IPS DF 19.7 (cell line): ENCODE data around the gene OPA1.
"Not testable (repeated sequence)": the region's sequence is repeated elsewhere in the genome, so short reads cannot be mapped to it uniquely, and the experiment has no call there.

Experiments used
- DNase-seq: peaks from one replicate; pipeline ENCODE4 v3.0.0-alpha.2; 2013; ENCODE audit warnings: low read depth, low spot score

OPA1 gene

DNA sequence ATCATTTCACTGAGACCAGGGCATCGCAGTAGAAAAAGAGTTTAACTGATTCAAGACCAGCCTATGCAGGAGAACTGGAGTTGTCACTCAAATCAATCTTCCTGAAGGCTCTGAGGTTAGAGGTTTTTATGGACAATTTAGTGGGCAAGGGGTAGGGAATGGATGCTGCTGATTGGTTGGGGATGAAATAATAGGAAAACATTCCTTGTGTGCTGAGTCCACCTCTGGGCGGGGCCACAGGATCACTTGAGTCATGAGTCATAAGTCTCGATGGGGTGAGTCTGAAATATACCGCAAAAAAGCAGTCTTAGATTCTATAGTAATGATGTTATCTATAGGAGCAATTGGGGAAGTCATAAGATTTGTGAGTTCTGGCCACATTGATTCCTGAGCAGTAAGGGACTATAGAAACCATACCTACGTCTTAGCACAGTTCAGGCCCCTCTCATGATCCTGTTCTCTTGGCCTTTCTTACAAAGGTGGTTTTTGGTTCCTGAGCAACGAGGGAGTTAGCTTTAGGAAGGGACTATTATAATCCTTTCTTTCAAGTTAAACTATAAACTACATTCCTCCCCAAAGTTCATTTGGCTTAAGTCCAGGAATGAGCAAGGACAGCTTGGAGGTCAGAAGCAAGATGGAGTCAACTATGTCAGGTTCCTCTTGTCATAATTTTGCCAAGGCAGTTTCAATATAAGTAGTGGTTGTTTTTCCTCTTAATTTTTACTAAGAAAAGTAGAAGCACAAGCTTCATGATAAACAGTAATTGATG lies 2.7 kb upstream of the OPA1 start:
- DNase-seq: no peak

DNA sequence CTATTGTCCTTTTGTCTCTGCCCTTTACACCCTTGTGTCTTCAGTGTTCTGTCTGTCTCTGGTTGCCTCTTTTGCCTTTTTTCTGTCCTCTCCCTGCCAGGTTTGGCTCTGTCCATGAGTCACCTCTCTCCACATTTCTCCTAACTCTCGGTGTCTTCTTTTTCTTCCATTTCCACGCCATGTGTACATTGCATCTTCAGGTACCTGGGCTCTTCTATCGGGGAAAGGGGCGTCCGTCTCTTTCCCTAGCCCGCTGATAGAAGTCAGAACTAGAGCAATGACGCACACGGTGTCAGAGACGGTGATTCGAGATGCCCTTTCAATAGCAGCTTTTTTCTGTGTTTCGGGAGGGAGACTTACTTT lies 641 bp downstream of the OPA1 start:
- no peak for DNase-seq

DNA sequence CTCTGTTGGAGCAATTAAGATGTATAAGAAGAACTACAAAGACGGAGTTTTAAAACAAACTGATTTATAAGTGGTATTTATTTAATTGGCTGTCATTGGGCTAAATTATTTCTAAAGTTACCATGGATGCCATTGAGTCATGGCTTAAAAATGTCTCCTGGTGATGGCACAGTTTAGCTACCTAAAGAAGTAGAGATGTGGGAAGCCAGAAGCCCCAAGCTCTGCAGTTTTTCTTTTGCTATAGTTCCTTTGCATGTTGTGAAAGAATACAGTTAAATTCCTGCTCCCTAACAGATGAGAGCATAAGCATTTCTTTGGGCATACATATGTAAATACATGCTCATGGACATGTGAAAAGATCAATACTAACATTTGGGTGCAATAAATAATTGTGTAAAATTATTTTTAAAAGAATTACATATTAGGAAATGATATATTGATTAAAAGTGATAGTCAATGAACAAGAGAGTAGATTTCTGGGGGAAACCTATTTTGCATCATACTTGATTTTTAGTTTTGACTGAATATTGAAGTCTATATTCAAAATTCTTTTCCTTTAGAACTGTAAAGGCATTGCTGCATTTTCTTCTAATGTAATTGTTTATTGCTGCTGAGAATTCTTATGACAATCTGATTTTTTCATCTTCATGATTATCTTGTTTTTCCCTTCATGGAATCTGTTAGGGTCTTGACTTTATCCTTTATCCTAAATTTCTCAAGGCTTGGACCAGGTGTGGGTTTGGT lies 2.1 kb downstream of the OPA1 start:
- DNase-seq: no peak

DNA sequence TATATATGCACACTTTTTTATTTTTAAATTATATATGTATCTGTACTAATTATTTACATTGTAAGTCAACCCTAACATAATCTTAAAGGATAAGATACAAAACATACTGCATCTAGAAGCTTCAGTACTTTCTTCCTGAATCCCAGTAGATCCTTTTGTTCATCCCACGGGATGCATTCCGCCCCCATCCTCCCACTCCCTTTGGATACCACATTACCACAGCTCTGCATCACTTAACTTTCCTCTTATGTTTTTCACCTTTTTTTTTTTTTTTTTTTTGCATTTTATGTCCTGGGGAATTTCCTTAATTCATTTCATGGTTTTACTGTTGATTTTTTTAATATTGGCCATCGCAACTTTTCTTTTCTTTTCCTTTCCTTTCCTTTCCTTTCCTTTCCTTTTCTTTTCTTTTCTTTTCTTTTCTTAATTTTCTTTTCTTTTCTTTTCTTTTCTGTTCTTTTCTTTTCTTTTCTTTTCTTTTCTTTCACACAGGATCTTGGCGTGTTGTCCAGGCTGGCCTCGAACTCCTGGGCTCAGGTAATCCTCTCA lies 3.0 kb downstream of the OPA1 start:
- DNase-seq: no peak

DNA sequence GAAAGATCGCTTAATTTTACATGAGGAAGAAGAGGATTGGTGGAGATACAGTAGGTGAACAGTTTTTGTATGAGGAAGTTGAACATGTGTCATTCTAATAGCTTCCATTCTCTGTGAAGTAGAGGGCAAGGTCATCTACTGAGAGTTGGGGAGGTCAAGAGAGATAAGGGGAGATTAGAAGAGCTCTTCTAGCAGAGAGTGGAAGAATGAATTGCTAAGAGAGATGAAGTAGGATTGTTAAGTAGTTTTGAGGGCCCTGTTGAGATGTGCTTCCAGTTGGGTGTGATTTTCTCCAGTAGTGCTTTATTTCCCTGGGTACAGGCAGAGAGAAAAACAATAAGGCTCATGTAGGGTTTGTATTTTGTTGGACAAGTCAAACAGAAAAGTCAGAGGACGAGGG lies 5.2 kb downstream of the OPA1 start:
- DNase-seq: no peak

DNA sequence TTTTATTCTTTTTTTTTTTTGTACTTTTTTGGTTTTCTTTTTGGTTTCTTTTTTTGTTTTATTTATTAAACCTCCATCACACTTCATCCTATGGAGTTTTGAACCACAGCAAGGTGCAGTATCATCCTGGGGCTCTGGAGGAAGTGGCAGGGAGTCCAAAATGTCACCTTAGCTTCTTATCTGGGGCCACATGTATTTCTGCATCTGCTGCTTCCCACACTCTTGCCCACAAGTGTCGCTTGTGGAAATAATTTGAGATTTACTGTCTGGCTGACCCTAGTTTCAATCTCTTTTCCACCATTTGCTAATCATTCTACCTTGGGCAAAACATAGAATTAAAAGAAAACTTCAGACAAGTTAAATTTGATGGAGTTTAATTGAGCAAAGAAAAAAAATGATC lies 6.4 kb downstream of the OPA1 start:
- DNase-seq: no peak

DNA sequence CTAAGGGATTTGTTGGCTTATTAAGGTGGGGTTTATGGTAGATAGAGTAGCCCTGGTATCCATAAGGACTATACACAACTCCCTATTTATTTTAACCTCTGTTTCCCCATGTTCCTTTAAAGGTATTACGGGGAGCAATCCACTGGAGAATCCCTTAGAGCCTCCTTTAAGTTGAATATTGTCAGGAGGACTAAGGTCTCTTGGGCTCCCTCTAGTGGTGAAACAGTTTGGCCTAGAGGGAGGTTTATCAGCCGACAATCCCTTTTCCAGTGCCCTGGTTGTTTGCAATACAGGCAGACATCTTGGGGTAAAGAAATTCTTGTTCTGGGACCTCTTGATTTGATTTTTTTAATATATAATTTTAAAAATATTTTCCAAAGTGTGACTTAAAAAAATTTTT lies 12.9 kb downstream of the OPA1 start:
- DNase-seq: peak; percentile 69

DNA sequence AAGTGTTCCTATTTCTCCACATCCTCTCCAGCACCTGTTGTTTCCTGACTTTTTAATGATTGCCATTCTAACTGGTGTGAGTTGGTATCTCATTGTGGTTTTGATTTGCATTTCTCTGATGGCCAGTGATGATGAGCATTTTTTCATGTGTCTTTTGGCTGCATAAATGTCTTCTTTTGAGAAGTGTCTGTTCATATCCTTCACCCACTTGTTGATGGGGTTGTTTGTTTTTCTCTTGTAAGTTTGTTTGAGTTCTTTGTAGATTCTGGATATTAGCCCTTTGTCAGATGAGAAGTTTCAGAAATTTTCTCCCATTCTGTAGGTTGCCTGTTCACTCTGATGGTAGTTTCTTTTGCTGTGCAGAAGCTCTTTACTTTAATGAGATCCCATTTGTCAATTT lies 13.9 kb downstream of the OPA1 start:
- DNase-seq: not testable (repeated sequence)

DNA sequence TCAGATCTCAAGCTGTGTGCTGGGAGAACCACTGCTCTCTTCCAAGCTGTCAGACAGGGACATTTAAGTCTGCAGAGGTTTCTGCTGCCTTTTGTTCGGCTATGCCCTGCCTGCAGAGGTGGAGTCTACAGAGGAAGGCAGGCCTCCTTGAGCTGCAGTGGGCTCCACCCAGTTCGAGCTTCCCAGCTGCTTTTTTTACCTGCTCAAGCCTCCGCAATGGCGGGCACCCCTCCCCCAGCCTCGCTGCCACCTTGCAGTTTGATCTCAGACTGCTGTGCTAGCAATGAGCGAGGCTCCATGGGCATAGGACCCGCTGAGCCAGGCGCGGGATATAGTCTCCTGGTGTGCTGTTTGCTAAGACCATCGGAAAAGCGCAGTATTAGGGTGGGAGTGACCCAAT lies 17.5 kb downstream of the OPA1 start:
- DNase-seq: not testable (repeated sequence)

DNA sequence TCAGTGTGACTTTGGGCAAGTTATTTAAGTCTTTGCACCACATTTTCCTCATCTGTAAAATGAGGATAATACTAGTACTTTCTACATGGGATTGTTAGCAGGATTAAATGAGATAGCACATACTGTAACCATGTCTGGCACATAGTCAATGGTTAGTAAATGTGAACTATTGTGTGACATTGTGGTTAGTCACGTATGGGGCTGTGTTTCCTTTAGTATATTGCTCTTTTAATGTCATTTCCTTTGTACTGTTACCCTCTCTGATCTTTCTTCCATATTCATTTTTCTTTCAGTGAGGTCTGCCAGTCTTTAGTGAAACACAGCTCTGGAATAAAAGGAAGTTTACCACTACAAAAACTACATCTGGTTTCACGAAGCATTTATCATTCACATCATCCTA lies 21.4 kb downstream of the OPA1 start:
- no peak for DNase-seq

DNA sequence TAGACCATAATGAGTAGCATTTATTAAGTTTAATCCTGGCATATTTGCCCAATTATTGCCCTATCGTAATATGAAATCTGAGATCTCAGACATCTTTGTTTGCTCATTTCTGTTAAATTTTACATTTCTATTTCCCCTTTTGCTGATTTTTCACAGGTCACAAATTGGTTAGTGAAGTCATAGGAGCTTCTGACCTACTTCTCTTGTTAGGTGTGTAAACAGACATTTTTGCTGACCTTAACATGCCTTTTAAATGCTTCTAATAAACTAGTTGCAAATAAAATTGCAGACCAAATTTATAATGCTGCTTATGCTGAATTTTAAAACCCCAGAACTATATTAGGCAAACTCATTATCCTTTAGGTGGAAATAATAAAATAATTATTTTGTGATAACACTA lies 24.6 kb downstream of the OPA1 start:
- DNase-seq: no peak

DNA sequence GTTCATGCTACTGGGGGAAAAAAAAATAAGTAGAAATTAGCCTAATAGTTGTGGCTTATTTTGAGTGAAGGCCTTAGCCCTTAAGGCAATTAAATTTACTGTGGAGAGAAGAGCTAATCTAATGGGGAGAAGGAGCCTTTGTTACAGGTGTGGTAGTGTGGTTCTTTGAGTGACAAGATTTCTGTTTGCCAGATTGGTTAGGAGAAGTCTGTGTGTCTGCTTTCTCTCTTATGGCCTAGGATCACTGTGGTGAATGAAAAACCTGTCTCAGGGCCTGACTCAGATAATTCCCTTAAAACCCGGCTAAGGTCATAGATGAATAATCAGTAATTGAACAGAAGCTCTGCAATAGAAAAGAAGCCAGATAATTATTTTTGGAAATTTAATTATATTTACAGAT lies 27.0 kb downstream of the OPA1 start:
- no peak for DNase-seq

DNA sequence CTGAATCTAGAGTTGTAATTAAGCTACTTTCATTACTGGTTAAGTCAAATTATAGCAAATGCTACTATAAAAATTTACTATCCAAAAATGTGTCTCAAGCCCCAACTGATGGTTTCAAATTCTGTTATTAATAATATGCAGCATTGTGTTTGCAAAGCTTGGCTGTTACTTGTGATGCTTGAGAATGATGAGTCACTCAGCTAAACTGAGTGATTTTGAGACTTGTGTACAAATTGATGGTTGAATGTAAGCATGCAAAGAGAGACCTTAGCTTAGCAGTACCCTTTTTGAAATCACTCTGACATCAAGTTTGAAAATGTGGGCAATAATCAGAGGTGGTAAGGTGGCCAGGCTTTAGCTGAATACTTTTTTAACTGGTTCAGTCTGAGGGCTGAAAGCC lies 27.6 kb downstream of the OPA1 start:
- no peak for DNase-seq

DNA sequence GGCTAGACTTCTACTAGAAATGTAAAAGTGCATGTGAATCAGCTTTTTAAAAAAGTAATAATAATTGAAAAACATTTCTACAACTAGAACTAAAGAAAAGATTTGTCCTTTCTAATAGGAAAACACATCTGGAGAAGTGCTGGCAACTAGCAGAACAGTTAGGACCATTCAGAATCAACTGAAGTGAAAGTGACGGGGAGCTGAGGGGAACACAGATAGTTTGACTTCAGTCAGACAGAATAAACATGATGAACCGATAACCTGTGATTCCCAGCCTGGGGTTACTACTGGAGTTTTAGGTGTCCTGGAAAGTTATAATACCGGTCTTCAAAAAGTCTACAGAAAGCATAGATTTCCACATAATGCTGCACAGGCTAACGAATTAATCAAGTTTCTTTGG lies 28.1 kb downstream of the OPA1 start:
- DNase-seq: no peak

DNA sequence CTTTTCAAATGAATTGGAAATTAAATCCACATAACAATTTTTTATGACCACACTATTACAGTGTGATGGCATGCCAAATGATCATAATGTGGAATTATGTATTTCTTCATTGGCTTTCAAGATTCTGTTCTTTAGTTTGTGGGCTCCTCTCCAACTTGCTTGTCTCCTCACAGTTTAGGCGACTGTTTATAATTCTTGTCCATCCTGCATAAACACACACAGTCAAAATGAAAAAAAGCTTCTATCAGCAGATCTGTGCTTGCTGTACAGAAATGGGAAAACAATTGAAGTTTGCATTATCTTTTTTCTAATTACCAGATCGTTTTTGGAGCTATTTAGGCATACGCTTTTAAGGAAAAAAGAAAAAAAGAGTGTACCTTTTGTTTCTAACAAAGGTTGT lies 37.0 kb downstream of the OPA1 start:
- DNase-seq: no peak

DNA sequence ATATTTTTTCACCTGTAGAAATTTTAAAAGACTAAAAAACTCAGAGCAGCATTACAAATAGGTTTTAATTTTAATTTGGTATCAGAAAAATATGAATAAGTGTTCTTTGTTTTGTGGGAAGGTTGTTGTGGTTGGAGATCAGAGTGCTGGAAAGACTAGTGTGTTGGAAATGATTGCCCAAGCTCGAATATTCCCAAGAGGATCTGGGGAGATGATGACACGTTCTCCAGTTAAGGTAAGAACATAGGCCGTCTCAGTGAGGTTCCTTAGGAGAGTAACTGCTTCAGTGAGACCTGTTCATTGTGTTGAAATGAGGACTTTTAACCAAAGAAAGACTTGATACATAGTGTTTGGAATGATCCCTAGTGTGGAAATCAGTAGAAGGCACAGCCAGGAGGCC lies 44.8 kb downstream of the OPA1 start:
- DNase-seq: no peak

DNA sequence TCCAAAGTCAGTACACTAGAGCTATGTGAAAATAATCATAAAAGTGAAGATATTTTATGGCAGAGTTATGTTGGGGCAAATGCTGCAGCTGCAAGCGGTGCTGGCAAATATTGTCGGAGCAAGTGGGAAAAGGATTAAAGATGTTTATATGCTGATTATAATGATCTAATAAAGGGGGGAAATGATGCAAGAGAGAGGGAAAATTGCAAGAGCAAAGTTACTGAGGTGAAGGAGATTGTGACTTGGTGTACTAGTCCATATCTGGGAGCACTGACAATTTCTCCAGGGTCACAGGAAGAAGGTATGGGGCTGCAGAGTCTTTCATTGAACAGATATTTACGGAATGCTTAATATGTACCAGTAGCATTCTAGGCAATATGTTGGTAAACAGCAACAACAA lies 45.8 kb downstream of the OPA1 start:
- DNase-seq: no peak

DNA sequence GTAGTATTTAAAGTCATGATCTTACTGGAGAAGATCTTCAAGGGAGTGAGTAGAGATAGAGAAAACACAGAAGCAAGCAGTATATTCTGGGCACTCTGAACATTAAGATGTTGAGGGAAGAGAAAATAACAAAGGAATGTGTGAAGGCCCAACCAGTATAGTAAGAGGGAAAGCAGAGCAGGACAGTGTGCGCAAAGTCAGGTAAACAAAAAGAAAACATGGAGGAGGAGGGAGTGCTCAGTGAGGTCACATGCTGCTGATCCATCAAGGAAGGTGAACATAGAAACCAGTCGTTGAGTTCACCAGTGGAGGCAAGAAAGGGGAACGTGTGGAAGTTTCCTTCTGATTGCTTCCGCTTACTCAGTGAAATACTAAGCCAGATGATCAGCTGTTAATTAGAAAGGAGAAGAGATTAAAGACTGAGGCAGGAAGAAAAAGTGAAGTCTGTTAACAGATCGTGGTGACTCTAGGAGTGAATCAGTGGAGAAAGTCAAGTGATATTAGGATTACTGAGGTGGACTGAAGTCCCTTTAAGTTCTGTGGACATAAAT lies 47.2 kb downstream of the OPA1 start:
- DNase-seq: no peak

DNA sequence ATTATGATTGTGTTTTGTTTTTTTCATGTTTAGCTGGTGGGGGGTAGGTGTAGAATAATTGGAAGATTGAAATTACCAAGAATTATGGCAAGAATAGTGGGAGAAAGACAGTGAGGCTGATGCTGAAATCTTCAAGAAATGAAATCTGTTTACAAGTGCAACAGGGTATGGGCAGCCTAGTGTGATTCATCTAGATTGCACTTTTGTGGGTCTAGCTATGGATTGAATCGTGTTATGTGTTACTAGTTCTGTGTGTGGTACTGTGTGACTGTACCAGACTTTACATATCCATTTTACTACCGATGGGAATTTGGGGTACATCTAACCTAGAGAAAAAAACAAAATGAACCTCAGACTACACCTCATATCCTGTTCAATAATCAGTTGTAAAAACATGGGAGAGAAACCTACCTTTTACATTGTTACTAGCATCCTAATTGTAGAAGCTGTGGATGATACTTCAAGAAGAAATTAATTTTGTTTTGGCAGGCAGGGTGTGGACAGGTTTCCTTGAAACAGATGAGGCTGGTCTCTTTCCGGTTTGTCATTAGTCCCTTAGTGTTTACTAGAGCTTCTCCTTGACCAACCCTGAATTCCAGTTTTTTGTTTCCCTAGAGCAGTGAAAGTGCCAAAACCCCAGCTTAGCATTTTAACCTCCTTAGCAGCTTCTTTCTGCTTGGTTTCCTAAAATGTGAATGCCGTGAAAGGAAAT lies 47.9 kb downstream of the OPA1 start:
- no peak for DNase-seq

DNA sequence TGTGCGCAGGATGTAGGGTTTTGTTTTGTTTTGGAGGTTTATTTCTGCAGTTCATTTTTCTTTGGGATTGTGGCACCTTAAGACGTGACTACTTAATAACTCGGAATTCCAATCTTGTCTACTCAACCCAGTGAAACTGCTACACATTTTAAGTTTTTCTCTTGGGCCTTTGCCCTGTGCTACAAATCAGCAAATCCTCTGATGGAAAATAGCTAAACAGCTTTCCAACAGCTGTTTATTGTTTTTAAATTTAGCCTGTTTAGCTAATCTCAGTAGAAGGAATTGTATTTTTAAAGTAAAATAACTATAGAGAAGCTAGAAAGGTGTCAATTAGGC lies 48.4 kb downstream of the OPA1 start:
- DNase-seq: no peak

DNA sequence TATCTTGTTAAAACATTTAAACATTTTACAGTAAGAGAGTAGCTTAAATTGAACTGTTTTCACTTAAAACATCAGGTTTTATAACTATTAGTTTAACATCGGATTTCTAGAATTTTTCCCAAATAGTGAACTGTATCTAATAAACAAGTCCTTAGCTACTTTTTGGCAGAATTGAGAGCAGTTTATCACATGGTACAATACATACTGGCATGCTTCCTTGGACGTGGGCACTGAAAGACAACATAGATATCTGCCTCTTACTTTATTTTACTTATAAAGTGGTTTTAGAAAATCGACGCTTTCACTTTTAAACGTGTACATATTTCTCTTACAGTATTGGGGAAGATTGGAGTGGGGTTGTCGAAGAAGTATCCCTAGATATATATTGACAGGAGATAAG lies 52.8 kb downstream of the OPA1 start:
- no peak for DNase-seq

DNA sequence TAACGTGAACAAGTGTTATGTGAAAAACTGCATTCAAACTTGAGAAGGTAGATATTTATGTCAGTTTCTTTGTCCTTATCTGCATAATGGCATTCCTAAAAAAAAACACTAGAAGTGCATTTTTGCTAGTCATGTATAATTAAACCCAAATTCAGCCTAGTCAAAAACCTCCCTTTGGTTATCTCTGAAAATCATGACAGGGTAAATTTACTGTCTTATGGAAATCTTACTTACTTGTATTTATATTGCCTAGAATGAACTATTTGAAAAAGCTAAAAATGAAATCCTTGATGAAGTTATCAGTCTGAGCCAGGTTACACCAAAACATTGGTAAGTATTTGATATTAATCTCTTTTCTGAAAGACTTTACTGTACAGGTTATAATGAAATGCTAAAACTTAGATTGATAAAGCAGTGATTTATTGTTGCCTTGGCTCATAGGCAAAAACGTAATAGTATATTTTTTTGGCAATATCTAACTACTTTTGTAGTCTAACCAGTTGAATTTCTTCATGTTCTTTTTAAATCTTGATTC lies 55.6 kb downstream of the OPA1 start:
- DNase-seq: no peak
